Measurements from ENCODE around the gene KHDRBS2.

DNA sequence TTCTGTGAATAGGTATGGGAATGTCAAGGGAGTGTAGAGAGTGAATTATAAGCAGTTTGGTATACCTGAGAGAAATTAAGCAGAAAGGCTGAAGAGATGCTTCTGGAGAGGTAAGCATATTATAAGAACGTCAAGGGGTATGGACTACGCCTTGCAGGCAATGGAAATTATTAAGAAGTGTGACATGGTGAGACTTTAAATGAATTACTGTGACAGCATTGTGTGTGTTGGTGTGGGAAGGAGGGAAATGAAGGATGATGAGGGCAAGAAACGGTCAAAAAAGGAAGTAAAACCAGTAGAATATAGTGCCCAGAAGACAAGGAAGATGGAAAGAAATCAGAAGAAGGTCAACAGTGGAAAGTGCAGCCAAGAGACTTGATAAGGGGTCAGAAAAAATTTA lies 5.9 kb downstream of the KHDRBS2 start:
- TF ChIP-seq MAX (IDR thresholded peaks at IDR 0.05; ENCODE audit: low read depth, low read length), result no peak
- TF ChIP-seq, protein P1, sequence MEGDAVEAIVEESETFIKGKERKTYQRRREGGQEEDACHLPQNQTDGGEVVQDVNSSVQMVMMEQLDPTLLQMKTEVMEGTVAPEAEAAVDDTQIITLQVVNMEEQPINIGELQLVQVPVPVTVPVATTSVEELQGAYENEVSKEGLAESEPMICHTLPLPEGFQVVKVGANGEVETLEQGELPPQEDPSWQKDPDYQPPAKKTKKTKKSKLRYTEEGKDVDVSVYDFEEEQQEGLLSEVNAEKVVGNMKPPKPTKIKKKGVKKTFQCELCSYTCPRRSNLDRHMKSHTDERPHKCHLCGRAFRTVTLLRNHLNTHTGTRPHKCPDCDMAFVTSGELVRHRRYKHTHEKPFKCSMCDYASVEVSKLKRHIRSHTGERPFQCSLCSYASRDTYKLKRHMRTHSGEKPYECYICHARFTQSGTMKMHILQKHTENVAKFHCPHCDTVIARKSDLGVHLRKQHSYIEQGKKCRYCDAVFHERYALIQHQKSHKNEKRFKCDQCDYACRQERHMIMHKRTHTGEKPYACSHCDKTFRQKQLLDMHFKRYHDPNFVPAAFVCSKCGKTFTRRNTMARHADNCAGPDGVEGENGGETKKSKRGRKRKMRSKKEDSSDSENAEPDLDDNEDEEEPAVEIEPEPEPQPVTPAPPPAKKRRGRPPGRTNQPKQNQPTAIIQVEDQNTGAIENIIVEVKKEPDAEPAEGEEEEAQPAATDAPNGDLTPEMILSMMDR (IDR thresholded peaks at IDR 0.05; ENCODE audit: low read depth, low read length), result no peak
